ENCODE data around the gene STOML1.
A peak's percentile ranks its signal among the peaks of the same experiment; 100 is the strongest.

STOML1 gene

DNA sequence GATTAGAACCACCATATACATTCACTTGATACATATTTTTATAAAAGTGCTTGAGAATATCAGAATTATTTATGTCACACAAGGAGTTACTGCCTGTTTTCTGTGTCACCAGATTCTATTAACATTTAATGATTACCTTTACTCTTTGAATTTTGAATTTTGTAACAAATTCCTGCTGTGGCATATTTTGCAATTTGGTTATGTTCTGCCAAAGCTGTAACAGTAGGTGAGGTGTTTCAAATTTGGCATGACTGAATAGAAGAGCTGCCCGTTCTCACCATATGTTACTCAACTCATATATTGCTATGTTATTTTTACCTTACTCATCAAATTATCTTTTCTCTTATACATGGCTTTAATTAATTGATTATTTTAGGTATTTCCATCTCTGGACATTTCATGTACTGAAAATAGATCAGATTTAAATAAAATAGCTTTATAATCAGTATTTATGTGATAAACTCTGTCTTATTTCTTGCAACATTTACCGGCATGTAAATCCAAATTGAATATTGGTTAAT is 21.3 kb upstream of the STOML1 start:
- no peak for DNase-seq

DNA sequence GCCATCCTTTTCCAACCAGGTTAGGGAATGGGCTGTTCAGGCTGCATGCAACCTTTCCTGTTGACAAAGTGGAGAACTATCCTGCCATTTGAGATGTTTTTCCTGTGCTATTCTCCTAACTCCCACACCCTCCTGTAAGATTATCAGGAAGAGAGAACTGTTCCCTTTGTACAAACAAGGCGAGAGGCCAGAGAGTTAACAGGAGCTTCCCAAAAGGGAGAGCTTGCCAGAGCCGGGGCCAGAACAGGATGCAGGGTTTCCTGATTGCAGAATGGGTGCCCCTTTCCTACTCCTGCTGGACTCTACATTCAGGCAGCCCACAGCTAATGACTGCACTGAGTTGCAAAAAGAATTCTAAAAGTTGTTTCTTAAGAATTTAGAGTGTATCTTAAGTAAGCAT is 19.5 kb upstream of the STOML1 start:
- DNase-seq = no peak

DNA sequence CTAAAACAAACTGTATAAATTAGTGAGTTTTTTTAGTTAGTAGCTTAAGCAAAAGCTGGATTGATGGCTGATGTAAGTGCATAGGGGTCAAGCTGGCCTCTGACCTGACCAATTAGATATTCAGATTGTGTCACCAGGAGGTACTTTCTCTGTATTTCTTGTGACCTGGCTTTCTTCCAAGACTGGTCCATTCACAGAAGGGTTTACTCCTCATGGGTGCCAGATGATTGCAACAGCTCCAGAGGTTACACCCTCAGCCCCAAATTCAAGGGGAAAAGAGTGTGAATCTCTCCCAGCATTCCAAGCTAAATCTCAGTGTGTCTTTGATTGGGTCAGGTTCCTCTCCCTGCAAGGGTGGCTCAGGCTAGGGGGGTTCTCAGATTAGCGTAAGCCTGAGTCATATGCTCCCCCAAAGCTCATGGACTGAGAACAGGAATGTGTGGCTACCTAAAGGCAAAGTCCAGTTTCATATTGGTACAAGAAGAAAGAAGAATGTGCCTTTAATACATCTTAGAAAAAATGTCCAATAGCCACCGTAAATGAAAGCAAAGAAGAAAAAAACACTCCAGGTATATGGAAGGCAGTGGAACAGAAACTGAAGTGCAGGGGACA is 18.9 kb upstream of the STOML1 start:
- no peak for DNase-seq

DNA sequence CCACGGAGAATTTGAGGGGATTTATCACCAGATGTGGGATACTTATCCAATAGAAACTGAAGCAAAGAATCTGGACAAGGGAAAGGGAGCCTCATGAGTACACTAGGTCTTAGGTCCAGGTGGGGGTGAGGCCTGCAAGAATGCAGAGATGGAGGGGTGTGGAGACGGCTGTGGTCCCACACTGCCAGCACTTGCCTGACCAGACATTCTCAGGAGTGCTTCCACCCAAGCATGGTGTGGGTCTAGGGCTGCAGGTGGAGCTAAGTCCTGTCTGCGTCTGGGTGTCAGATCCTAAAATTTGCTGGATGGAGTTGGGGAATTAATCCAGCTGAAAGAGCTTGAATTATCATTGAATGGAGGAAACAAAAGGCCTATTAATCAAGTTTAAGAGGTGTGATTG is 16.8 kb upstream of the STOML1 start:
- DNase-seq = no peak

DNA sequence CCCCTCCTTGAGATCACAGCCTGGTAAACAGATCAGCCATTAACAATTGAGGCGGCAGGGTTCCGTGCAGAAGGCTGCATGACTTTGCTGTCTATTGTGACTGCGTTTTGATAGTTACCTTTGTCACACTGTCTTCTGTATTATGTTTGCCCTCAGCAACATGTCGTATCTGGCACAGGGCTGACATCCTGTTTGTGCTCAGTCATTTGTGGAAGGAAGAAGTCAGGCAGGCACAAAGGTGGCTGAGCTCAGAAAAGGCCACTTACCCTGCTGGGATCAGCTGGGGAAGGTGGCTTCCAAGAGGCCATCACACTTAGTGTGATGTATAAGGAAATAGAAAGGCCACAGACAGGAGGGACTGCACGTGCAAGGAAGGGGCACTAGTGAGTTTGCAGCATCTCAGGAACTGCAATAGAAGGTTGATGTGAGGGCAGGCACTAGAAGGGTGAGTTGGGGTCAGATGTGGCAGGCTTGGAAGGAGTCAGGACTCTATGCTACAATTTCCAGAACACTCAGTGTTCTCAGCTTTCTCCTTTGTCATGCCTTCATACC is 15.8 kb upstream of the STOML1 start:
- no peak for DNase-seq

DNA sequence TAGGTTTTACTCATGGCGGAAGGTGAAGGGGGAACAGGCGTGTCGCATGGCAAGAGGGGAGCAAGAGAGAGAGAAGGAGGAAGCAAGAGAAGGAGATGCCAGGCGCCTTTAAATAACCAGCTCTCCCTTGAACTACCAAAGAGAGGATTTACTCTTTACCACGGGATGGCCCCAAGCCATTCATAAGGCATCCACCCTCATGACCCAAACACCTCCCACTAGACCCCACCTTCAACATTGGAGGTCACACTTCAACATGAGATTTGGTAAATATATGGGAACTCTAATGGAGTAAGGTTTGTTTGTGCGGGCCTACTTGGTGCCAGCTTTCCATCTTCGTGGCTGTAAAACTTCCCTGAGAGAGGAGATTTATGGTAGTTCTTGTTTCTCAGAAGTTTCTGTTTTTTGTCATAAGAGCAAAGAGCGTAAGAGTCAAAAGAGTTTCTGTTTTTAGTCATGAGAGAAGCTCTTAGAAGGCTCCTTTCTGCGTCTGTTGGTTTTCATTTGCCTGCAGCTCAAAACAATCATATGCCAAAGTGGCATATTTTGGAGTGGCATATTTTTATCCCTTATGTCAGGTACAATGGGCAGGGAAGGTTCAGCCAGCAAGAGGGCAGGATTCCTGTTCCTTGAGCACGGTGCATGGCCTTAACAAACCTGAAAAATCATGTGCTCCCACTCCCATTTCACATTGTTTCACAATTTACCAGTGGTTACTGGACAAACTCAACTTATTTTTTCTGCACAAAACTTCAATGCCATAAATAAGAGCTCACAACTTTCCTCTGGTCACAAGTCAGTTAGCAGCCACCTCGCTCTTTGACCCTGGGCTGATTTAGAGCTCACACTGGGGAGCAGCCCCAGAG is 14.9 kb upstream of the STOML1 start:
- no peak for DNase-seq

DNA sequence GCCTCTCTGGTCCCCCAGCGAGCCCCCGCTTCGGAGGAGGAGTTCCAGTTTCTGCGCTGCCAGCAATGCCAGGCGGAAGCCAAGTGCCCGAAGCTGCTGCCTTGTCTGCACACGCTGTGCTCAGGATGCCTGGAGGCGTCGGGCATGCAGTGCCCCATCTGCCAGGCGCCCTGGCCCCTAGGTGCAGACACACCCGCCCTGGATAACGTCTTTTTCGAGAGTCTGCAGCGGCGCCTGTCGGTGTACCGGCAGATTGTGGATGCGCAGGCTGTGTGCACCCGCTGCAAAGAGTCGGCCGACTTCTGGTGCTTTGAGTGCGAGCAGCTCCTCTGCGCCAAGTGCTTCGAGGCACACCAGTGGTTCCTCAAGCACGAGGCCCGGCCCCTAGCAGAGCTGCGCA is 5.9 kb upstream of the STOML1 start:
- DNase-seq = no peak

DNA sequence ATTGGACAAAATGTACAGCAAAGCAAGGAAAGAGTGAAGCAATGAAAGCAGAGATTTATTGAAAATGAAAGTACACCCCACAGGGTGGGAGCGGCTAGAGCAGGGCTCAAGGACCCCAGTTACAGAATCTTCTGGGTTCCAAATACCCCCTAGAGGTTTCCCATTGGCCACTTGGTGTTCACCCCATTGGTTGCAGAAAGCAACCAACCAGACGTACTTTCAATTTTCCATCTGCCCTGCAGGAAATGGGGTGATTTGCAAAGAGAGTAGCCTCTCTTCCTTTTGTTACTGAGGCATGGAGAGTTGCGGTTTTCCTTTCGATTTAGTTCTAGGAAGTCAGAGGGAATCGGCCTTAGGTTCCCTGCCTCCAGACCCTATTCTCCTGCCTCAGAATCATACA is 4.8 kb upstream of the STOML1 start:
- DNase-seq = peak; percentile 48

DNA sequence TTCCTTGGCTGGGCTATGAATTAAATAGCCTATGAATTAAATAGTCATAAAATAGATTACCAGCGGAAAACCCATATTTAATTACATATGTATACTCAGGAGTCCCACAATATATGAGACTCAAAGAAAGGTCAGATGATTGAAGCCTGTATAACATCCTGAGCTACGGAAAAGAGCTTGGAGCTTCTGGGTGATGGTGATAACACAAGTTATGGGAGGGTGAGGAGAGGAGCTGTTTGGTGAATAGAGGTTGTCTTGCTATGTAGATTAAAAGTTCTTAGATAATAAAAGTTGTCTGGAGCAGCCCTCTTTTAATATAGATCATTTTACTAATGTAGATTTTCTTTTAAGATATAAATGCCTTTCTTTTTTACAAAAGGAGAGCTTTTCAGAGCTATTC is 4.2 kb upstream of the STOML1 start:
- no peak for DNase-seq

DNA sequence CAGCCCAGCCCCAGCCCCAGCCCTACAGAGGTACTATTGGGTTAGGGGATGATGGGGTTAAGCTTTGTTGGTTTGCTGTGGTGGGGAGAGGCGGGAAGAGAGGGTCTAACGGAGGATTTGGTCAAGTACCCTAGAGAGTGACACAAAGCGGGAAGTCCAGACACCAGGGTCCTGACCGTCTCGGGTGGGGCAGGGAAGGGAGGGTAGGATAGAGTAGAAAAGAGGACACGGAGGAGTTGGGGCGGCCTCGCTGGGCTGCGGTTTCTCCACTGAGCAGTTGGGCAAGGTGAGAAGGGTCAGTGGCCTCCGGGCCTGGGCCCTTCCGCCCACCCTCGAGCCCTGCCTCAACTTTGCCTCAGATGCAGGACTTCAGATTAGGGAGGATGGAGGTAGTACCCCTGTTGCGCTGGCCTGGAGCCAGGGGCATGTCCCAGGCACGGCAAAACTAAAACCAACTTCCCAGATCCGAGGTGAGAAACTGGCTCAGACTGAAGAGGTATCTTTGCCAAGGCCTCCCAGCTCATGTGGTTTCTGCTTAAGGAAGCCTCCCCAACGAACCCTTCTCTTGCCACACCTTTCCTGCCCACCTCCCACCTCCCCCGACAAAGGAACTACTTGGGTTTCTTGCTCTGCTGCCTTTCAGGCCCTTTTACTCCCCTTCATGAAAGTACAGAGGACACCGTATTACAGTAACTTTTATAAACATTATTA is 3.0 kb upstream of the STOML1 start:
- DNase-seq = peak; percentile 44

DNA sequence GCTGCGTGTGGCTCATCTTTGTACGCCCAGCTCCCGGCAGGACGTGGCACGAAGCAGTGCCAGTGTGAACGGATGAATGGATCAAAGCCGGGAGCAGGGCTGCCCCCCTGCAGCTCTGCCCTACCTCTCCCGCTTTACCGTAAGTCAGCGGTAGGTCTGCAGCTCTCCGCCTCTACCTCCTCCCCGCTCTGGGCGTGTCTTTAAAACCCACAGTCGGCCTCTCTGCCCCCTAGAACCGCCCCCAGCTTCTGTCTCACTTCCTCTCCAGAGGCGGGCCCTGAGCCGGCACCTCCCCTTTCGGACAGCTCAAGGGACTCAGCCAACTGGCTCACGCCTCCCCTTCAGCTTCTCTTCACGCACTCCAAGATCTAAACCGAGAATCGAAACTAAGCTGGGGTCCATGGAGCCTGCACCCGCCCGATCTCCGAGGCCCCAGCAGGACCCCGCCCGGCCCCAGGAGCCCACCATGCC is 2.4 kb upstream of the STOML1 start, which contains the start of gene PML:
PML (plus strand) TSS at position 304 of the 471 bp plus-strand sequence; CDS start at position 401, 97 bp downstream.
- DNase-seq = peak; percentile 97

DNA sequence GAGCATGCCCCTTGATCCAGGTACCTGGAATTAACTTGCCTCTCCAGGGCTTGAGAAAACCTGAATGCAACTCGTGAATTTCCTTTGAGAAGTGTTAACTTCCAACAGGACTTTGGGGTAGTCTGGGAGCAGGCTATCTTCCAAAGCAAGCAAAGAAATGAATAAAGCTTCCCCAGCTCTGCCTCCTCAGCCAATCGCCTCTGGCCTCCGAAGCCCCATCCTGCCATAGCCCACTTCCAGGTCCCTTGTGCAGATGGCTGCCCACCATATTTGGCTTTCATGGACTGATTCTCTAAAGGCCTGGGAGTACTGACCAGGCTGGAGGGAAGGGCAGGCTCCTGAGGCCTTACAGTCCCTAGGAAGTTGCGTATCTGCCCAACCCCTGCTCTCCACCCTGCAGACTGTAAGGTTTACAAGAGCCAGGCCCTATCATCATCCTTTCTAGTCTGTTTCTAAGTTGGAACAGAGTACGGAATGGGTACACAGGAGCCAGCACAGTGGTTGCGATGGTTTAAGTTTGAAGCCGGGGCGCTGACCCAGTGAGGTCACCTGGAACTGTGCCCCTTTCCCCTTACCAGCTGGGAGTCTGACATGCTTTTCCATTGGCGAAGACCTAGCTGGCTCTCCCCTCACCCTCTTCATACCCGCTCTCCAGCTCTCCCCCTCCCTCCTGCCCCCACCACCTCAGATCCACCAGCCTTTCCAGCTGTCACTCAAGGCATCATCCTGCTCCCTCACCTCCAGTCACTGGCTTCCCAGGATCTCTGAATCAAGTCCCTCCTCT is 1.3 kb upstream of the STOML1 start:
- no peak for DNase-seq

DNA sequence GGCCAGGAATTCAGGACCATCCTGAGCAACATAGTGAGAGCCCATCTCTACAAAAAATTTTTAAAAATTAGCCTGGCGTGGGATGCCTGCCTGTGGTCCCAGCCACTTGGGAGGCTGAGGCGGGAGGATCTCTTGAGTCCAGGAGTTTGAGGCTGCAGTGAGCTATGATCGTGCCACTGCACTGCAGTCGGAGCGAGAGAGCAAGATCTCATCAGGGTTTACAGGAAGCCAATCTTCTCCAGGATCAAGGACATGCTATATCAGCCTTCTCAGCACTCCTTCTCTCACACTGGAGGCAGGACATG is 451 bp upstream of the STOML1 start:
- no peak for DNase-seq

DNA sequence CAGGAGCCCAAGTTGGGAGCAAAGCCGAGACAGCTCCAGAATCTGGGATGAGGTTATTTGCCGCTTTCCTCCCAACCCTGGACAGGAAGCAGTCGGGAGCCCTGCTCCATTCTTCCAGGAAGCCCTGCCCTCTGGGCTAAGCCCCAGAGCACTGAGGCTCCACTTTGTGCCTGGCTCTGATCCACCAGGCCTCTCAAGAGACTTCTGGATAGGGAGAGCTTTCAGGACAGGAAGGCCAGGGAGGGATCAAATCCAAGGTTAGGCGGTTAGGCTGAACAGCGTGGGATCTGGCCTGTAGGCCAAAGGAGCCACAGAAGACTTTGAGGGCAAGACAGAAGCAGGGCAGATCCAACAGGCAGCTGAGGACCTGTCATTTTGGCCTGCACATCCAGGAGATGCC is 835 bp downstream of the STOML1 start:
- DNase-seq = no peak

DNA sequence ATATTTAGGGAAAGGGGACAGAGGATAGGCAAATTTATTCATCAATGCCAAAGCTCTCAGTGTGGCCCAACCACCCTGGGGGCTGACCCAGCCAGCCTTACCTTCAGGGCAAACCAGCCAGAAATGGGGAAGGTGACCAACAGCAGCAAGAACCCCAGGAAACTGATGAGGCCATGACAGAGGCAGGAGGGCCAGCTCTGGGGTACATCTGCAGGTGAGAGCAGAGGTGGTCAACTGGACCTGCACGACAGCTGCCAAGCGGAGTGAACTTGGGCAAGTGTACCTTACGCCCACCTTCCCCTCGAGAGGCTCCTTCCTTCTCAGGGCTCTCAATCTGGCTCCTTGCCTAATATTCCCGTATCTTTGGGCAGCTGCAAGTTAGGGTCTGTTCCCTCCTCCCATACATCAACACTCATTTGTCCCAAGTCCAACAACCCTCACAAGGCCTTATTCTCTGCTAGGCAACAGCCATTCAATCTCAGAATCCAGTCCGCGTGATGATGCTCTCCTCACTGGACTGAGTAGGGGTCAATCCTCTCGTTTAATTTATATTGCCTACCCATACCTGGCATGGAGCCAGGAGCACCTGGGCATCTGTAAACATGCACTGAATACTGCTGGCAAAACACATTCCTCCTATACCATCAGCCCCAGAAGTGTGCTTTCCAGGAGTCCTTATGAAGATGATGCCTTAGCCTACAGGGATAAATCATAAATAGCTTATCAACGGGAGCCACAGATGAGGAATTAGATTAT is 1.7 kb downstream of the STOML1 start:
- no peak for DNase-seq

DNA sequence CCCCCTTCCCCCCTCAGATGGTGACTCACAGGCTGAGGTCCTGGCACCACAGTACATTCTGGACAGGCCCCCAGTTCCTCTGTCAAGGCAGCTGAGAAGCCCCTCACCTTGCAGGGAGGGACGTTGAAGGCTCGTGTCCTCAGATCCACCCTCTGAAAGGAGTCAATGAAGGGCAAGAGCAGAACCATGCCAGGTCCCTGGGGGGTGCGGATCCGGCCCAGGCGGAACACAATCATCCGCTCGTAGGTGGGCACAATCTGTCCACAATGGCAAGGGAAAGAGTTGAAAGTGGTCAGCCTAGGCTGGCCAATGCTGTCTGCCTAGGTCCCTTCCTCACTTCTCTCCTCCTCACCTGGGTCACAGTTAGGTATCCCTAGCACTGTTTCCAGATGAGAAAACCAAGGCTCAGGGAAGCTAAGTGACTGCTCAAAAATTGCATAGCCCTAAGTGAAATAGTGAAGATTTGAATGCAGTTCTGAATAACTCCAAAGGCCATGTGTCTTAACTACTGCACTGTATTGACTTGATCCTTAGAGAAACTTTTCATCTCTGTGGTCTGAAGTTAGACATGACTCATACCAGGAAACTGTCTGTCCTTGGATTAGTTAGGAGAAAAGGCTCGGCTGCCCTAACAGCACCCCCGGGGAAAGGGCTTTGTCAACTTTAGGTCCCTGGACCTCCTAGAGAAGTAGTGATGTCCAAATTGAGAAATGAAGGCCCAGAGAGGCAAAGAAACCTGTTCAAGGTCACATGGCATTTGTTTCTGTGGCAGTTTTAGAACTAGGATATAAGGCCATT is 2.9 kb downstream of the STOML1 start:
- no peak for DNase-seq

DNA sequence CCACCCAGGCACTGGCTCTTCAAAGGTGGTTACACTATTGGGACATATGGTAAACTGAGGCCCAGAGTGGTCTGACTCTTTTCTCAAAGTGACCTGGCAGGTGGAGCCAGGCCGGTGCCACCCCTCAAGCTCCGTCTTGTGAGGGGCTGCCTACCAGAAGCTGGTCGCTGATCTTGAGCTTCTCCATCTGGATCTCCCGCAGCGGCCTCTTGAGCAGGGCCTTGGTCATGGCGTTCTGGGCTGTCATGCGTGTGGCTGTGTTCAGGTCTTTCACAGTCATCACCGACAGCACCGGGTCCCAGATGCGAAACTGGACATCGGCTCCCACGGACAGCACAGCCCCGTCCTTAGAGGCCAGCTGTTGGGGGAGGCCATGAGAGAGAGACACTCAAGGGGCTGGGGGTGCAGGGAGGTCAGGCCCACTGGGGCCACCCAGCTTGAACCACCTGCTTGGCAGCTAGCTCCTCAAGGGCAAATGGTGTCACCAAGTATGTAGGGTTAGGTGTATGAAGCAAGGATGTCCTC is 3.6 kb downstream of the STOML1 start:
- no peak for DNase-seq

DNA sequence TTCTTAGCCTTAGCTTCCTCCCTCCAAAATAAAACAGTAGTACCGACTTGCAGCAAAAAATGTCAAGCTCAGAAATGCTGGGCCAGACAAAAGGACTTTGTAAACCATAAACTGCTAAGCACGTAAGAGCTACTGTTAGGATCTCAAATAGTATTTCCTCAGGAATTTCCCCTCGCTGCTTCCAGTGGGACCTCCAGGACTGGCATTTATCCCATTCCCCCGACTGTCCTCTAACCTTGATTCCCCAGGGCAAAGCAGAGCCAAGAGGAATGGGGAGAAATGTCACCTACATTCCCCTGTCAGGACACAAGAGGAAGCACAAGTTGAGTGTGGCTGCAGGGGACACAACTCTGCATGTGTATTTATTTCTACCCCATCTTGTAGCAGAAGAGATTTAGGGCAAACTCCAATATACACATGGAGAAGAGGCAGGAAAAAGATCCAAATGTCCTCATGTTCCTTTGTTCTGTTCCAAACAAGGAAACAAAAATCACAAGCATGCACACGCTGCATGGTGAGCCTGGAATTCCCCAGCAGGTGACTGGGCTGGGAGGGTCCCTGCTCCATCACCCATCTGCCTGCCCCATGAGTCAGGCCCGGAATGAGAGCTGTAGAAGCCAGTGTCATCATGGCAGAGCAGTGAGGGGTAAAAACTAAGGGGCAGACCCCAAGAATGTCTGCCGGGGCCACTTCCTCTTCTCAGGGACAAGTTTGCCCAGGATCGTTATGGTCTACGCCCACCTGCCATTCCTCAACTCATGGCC is 4.2 kb downstream of the STOML1 start:
- no peak for DNase-seq

DNA sequence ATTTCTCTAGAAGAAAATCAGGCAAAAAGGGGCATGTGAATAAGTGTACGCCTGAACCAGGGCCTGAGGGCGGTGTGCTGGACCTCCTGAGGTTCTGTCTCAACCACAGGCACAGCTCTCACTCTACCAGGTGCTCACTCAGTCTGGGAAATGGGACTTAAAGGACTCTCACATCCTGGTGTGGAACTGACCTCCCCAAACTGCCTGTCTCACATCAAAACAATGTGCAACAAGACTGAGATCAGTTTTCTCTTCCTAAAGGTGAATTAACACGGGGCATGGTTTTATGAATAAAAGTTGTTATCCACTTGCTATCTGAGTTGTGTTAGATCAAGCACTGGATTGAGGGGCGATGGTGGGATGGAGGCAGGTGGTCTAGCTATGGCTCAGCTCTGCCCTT is 4.8 kb downstream of the STOML1 start:
- DNase-seq = no peak

DNA sequence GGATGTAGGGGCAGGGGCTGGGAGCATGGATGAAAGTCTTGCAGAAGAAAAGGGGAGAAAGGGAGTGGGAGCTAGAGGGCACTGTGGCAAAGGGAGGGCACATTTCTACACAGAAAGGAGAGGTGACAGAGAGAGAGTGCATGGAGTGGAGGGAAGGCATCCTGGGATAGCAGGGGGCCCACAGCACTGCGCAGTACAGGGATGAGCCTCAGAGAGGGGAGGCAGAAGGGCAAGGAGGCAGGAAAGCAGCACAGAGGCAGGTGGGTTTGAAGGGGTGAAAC is 5.4 kb downstream of the STOML1 start:
- no peak for DNase-seq

Data from NK-92 treated with Interleukin-12 subunit alpha and Interleukin-12 subunit beta, amount 100 ng/mL, for 24 hours (cell line).